ENCODE results near the gene MAGI2. TPM values are rescaled to one million over a fixed set of nuclear protein-coding genes. Genes with fewer than 3 reads are reported as not detected.

Gene MAGI2
- total RNA-seq, 2 donors from 2014 or later: 0.08 to 0.19 TPM

DNA sequence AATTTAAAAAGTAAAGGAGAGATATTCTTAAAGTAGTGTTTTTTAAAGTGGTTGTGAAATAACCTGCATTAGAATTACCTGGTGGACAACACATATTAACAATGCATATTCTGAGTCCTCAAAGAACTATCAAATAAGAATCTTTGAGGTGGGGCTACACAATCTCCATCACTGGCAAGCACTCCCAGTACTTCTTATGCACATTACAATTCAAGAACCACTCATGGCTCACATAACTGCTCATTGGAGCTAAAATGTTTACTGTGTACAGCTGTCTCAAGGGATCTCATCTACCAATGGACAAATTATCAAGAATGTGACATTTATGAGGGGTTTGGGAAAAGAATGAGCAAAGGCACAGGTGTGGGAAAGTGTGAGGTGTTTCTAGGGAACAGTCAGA is 962.9 kb downstream of the MAGI2 start:
- no peaks in the 10 kb centered on the region for H3K36me3 Mint-ChIP-seq
- DNase-seq (ENCODE audit: low spot score) (no peak), ATAC-seq (no peak)
- no peak overlapping the region for H3K27ac Mint-ChIP-seq
- H3K27me3 Mint-ChIP-seq: no peaks in the 10 kb centered on the region
- no peaks in the 10 kb centered on the region for H3K9me3 Mint-ChIP-seq
- no peak overlapping the region for H3K4me3 Mint-ChIP-seq
- H3K4me1 Mint-ChIP-seq (ENCODE audit: low read depth in 2 of 2): no peaks in the 10 kb centered on the region

- ATAC-seq (no peak), DNase-seq (ENCODE audit: low spot score) (no peak)
- H3K4me3 Mint-ChIP-seq: no peak overlapping the region
- no peaks in the 10 kb centered on the region for H3K36me3 Mint-ChIP-seq
- no peak overlapping the region for H3K27ac Mint-ChIP-seq
- no peaks in the 10 kb centered on the region for H3K9me3 Mint-ChIP-seq
- H3K4me1 Mint-ChIP-seq (ENCODE audit: low read depth in 2 of 2): no peaks in the 10 kb centered on the region
- H3K27me3 Mint-ChIP-seq: no peaks in the 10 kb centered on the region
Measured at GRCh38 chr7:78489476-78490240, 963.8 kb downstream of the MAGI2 start.

DNA sequence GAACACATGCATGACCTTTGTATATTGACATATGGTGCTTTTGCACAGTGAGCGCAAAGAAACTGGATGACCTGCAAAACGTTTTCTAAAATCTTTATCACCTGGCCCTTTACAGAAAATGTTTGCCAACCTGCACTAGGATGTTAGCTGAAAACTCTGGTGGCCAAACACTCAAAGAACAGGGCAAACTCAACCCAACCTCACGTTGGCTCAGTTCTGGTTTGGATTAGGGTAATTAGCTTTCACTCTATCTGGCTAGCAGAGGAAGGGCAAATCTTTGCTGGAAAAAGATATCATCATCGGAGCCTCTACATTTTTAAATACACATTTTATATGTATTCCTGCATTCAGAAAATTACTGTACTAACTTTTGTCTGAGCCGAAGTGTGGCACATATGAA is 966.0 kb downstream of the MAGI2 start:
- no peaks in the 10 kb centered on the region for H3K27me3 Mint-ChIP-seq
- no peaks in the 10 kb centered on the region for H3K9me3 Mint-ChIP-seq
- no peak for DNase-seq (ENCODE audit: low spot score)
- no peak for ATAC-seq
- H3K27ac Mint-ChIP-seq: no peak overlapping the region
- H3K4me3 Mint-ChIP-seq: no peak overlapping the region
- no peaks in the 10 kb centered on the region for H3K4me1 Mint-ChIP-seq (ENCODE audit: low read depth in 2 of 2)
- no peaks in the 10 kb centered on the region for H3K36me3 Mint-ChIP-seq

DNA sequence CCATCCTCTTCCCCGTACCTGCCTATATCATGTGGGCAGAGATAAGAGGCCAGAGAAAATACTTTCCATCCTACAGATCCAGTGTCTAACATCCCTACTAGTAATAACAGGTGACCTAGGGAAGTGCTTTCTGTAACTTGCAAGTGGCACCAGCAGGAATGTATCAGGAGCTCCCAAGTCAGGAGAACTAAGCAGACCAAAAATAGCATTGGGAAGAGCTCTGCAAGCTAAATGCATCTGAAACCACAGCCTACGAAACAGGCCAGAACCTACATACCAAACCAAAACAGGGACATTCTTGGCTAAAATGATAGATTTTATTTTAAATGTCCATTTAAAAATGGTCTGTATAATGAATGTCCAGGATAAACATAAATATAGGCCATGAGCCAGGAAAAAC is 974.1 kb downstream of the MAGI2 start:
- Mint-ChIP-seq H3K4me3 (no peak overlapping the region), H3K36me3 (no peaks in the 10 kb centered on the region), H3K9me3 (peaks cover 7% of the 10 kb centered on the region), H3K27ac (no peak overlapping the region), H3K27me3 (no peaks in the 10 kb centered on the region), H3K4me1 (ENCODE audit: low read depth in 2 of 2) (no peaks in the 10 kb centered on the region)
- ATAC-seq: no peak
- no peak for DNase-seq (ENCODE audit: low spot score)

DNA sequence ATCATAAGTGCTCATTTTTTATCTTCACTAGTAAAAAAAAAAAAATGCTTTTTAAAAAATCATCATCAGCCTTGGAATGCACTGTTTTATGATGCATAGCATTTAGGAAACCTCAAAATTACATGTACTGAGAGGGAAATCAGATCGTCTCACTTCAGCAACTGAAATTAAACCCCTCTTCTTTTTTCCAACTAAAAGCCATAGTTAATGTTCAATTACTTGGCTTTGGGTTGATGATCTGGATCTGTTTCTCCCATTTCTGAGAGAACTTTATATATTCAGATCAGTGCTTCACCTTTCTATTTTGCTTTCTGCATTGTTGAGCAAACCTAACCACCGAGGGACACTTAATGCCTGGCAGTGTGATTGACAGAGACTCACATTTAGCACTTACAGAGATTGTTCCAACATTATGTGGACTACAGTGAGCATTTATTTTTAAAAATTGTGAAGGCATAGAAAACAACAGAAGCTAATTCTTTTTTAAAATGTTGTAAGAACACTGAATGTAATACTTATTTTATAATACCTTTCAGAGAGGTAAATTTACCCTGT is 976.5 kb downstream of the MAGI2 start:
- H3K4me3 Mint-ChIP-seq: no peak overlapping the region
- H3K36me3 Mint-ChIP-seq: no peaks in the 10 kb centered on the region
- no peak overlapping the region for H3K27ac Mint-ChIP-seq
- DNase-seq (ENCODE audit: low spot score) (no peak), ATAC-seq (no peak)
- no peaks in the 10 kb centered on the region for H3K4me1 Mint-ChIP-seq (ENCODE audit: low read depth in 2 of 2)
- H3K9me3 Mint-ChIP-seq: peaks cover 10% of the 10 kb centered on the region
- no peaks in the 10 kb centered on the region for H3K27me3 Mint-ChIP-seq

GRCh38 chr7:78473571-78474301 is 979.7 kb downstream of the MAGI2 start:
- no peak overlapping the region for H3K4me3 Mint-ChIP-seq
- H3K4me1 Mint-ChIP-seq (ENCODE audit: low read depth in 2 of 2): no peaks in the 10 kb centered on the region
- DNase-seq (ENCODE audit: low spot score) (no peak), ATAC-seq (no peak)
- no peaks in the 10 kb centered on the region for H3K27me3 Mint-ChIP-seq
- no peak overlapping the region for H3K27ac Mint-ChIP-seq
- peaks cover 10% of the 10 kb centered on the region for H3K9me3 Mint-ChIP-seq
- H3K36me3 Mint-ChIP-seq: no peaks in the 10 kb centered on the region

DNA sequence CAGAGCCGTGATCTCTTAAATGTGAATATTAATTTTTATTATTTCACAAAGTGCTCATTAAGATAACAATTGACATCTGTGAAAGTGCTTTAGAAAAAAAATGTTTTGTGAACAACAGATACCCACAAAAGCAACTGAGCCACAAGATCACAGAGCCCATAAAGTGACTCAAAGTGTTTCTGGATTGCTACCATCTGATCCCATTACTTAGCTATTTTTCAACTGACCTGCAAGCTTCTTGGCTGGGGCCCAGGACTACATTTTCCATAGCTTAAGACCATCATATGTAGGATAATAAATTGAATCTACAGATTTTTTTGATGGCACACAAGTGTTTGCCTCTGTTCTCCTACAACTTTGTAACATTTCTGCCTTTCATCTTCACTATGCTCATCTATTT is 980.4 kb downstream of the MAGI2 start:
- Mint-ChIP-seq H3K27ac (no peak overlapping the region), H3K4me1 (ENCODE audit: low read depth in 2 of 2) (no peaks in the 10 kb centered on the region), H3K36me3 (no peaks in the 10 kb centered on the region), H3K4me3 (no peak overlapping the region), H3K27me3 (no peaks in the 10 kb centered on the region), H3K9me3 (peaks cover 7% of the 10 kb centered on the region)
- no peak for ATAC-seq
- DNase-seq (ENCODE audit: low spot score): no peak

DNA sequence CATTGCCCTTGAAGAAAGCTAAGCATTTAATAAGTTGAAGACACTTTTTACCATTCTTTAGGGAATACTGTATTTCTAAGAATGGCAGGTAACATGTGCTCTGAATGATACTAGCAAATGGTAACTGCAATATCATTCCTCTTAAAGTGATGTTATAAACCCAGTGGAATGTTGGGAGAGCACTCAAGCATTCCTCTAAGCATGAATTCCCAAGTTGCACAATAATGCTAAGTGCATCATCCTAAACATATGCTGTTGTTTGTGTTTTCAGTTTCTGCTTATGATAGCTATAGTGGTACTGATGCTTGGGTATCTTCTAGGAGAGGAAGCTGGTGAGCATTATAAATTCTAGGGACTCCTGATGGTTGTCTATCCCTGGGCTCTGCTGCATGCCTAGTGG is 980.9 kb downstream of the MAGI2 start:
- H3K36me3 Mint-ChIP-seq: no peaks in the 10 kb centered on the region
- no peaks in the 10 kb centered on the region for H3K27me3 Mint-ChIP-seq
- peaks cover 7% of the 10 kb centered on the region for H3K9me3 Mint-ChIP-seq
- no peak overlapping the region for H3K27ac Mint-ChIP-seq
- no peaks in the 10 kb centered on the region for H3K4me1 Mint-ChIP-seq (ENCODE audit: low read depth in 2 of 2)
- no peak overlapping the region for H3K4me3 Mint-ChIP-seq
- DNase-seq (ENCODE audit: low spot score) (no peak), ATAC-seq (no peak)

DNA sequence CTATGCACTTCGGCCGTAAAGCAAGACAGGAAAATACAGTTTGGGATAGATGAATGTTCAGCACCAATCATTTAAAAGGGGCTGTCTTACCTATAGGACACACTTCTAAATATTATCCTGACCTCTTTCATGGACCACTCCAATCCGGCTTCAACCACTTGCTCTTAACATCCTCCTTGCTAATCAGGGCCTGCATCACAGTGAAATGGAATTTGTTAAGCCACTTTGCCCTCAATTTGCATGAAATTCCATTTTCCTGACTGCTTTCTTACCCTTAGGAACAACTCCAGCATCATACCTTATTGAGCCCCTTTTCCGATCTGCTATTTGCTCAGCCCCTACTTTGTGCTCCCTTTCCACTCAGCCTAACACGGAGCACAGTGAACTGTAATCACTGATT is 987.6 kb downstream of the MAGI2 start:
- no peak for DNase-seq (ENCODE audit: low spot score)
- H3K36me3 Mint-ChIP-seq: no peaks in the 10 kb centered on the region
- H3K27me3 Mint-ChIP-seq: no peaks in the 10 kb centered on the region
- H3K4me3 Mint-ChIP-seq: no peak overlapping the region
- no peaks in the 10 kb centered on the region for H3K4me1 Mint-ChIP-seq (ENCODE audit: low read depth in 2 of 2)
- ATAC-seq: no peak
- H3K9me3 Mint-ChIP-seq: no peaks in the 10 kb centered on the region
- no peak overlapping the region for H3K27ac Mint-ChIP-seq

GRCh38 chr7:78463039-78463438 is 990.4 kb downstream of the MAGI2 start:
- H3K36me3 Mint-ChIP-seq: no peaks in the 10 kb centered on the region
- no peak overlapping the region for H3K27ac Mint-ChIP-seq
- no peaks in the 10 kb centered on the region for H3K9me3 Mint-ChIP-seq
- H3K4me3 Mint-ChIP-seq: no peak overlapping the region
- DNase-seq (ENCODE audit: low spot score) (no peak), ATAC-seq (no peak)
- no peaks in the 10 kb centered on the region for H3K4me1 Mint-ChIP-seq (ENCODE audit: low read depth in 2 of 2)
- no peaks in the 10 kb centered on the region for H3K27me3 Mint-ChIP-seq

GRCh38 chr7:78450706-78451105 is 1002.8 kb downstream of the MAGI2 start:
- H3K9me3 Mint-ChIP-seq: no peaks in the 10 kb centered on the region
- no peaks in the 10 kb centered on the region for H3K4me1 Mint-ChIP-seq (ENCODE audit: low read depth in 2 of 2)
- DNase-seq (ENCODE audit: low spot score) (no peak), ATAC-seq (no peak)
- no peaks in the 10 kb centered on the region for H3K36me3 Mint-ChIP-seq
- no peak overlapping the region for H3K4me3 Mint-ChIP-seq
- H3K27ac Mint-ChIP-seq: no peak overlapping the region
- H3K27me3 Mint-ChIP-seq: no peaks in the 10 kb centered on the region

- Mint-ChIP-seq H3K4me3 (no peak overlapping the region), H3K9me3 (no peaks in the 10 kb centered on the region)
- ATAC-seq: no peak
Measured at GRCh38 chr7:78448911-78449310, 1004.6 kb downstream of the MAGI2 start.

GRCh38 chr7:78444267-78444666 is 1009.2 kb downstream of the MAGI2 start:
- ATAC-seq (no peak), DNase-seq (ENCODE audit: low spot score) (no peak)
- Mint-ChIP-seq H3K9me3 (peaks cover 4% of the 10 kb centered on the region), H3K27ac (no peak overlapping the region), H3K4me3 (no peak overlapping the region), H3K4me1 (ENCODE audit: low read depth in 2 of 2) (no peaks in the 10 kb centered on the region), H3K36me3 (no peaks in the 10 kb centered on the region), H3K27me3 (no peaks in the 10 kb centered on the region)

More at GRCh38 chr7:78448911-78449310, 1004.6 kb downstream of the MAGI2 start:
- H3K4me1 Mint-ChIP-seq (ENCODE audit: low read depth in 2 of 2): no peaks in the 10 kb centered on the region
- no peak for DNase-seq (ENCODE audit: low spot score)
- H3K27me3 Mint-ChIP-seq: no peaks in the 10 kb centered on the region
- H3K36me3 Mint-ChIP-seq: no peaks in the 10 kb centered on the region
- no peak overlapping the region for H3K27ac Mint-ChIP-seq

- H3K4me1 Mint-ChIP-seq (ENCODE audit: low read depth in 2 of 2): no peaks in the 10 kb centered on the region
- no peaks in the 10 kb centered on the region for H3K36me3 Mint-ChIP-seq
- H3K4me3 Mint-ChIP-seq: no peak overlapping the region
- peaks cover 4% of the 10 kb centered on the region for H3K9me3 Mint-ChIP-seq
- DNase-seq (ENCODE audit: low spot score) (no peak), ATAC-seq (no peak)
- H3K27me3 Mint-ChIP-seq: no peaks in the 10 kb centered on the region
- no peak overlapping the region for H3K27ac Mint-ChIP-seq
Measured at GRCh38 chr7:78443811-78444210, 1009.7 kb downstream of the MAGI2 start.
